Mammary epithelial cell (primary cell): ENCODE results near the gene SLC44A1.

Source experiments
- EZH2 ChIP-seq: IDR thresholded peaks from 2 replicates; pipeline ENCODE4 v1.6.1; 2012; ENCODE audit warnings: low read length, inconsistent platforms, borderline replicate concordance
- TF ChIP-seq, protein P1 (sequence below), 2 donors: IDR thresholded peaks in 1 of 2; conservative IDR thresholded peaks in 1 of 2; 2 replicates each; pipeline ENCODE4 v1.5.1; 2011 to 2012; ENCODE audit warnings: inconsistent platforms in 2 of 2, low read length in 2 of 2, mild to moderate bottlenecking in 2 of 2, control low read depth in 1 of 2, low read depth in 1 of 2; ENCODE audit not compliant: insufficient read depth in 1 of 2; ENCODE audit errors: extremely low read depth in 1 of 2

DNA sequence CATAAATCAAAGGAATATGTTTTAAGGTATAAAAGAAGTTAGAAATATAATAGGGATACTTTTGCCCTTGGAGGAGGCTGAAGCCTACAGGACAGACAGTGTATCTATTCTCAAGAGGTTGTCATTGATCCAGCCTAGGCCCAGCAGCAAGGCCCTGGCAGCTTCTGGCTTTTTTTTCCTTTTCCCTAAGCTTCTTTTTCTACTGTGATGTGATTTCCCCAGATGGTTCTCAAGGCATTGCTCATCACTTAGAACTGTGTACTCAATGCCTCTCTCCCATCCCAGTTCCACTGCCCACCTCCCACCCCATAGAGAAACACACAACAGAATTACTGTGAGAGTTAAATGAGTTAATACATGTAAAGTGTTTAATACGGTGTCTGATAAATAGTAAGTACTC lies 88.6 kb downstream of the SLC44A1 start:
- no peak for TF ChIP-seq EZH2
- TF ChIP-seq, protein P1, sequence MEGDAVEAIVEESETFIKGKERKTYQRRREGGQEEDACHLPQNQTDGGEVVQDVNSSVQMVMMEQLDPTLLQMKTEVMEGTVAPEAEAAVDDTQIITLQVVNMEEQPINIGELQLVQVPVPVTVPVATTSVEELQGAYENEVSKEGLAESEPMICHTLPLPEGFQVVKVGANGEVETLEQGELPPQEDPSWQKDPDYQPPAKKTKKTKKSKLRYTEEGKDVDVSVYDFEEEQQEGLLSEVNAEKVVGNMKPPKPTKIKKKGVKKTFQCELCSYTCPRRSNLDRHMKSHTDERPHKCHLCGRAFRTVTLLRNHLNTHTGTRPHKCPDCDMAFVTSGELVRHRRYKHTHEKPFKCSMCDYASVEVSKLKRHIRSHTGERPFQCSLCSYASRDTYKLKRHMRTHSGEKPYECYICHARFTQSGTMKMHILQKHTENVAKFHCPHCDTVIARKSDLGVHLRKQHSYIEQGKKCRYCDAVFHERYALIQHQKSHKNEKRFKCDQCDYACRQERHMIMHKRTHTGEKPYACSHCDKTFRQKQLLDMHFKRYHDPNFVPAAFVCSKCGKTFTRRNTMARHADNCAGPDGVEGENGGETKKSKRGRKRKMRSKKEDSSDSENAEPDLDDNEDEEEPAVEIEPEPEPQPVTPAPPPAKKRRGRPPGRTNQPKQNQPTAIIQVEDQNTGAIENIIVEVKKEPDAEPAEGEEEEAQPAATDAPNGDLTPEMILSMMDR (conservative IDR thresholded peaks at IDR 0.05 in 1 of 2, IDR thresholded peaks at IDR 0.05 in 1 of 2; ENCODE audit: extremely low read depth in 1 of 2, insufficient read depth in 1 of 2, low read depth in 1 of 2, low read length in 2 of 2) = no peak
